HG02678 (cell line): ENCODE measurements around the gene ZNF429.
"Not testable (repeated sequence)": the region's sequence is repeated elsewhere in the genome, so short reads cannot be mapped to it uniquely, and the experiment has no call there.

Source experiments
- ATAC-seq: cut with Tn5 transposase; IDR thresholded peaks from one replicate; pipeline ENCODE4 v1.9.1; 2021; ENCODE audit warnings: mild to moderate bottlenecking, moderate library complexity; ENCODE audit not compliant: unreplicated experiment

ZNF429 gene

GRCh38 chr19:21587549-21587948 is 82.1 kb downstream of the ZNF429 start:
- no peak for ATAC-seq

- ATAC-seq: no peak
These were observed 82.7 kb downstream of the ZNF429 start for GRCh38 chr19:21588065-21588601.

- ATAC-seq: no peak
These were observed 85.5 kb downstream of the ZNF429 start for GRCh38 chr19:21590867-21591266.

- ATAC-seq: no peak
These were observed 87.6 kb downstream of the ZNF429 start for GRCh38 chr19:21593008-21593481.

GRCh38 chr19:21593502-21593901 is 88.1 kb downstream of the ZNF429 start:
- no peak for ATAC-seq

GRCh38 chr19:21593934-21594820 is 88.8 kb downstream of the ZNF429 start:
- ATAC-seq: no peak

GRCh38 chr19:21595185-21595584 is 89.8 kb downstream of the ZNF429 start:
- ATAC-seq: no peak

GRCh38 chr19:21602082-21602658 is 96.8 kb downstream of the ZNF429 start:
- no peak for ATAC-seq

- ATAC-seq: not testable (repeated sequence)
These were observed 97.4 kb downstream of the ZNF429 start for GRCh38 chr19:21602659-21603430.

GRCh38 chr19:21603431-21604231 is 98.2 kb downstream of the ZNF429 start:
- ATAC-seq: no peak

- ATAC-seq: no peak
These were observed 99.0 kb downstream of the ZNF429 start for GRCh38 chr19:21604351-21604926.
